ENCODE data around the gene GPR17. TPM values are rescaled to one million over a fixed set of nuclear protein-coding genes. Genes with fewer than 3 reads are reported as not detected.

GPR17 gene
- total RNA-seq, 4 donors from 2014 or later, result not detected

DNA sequence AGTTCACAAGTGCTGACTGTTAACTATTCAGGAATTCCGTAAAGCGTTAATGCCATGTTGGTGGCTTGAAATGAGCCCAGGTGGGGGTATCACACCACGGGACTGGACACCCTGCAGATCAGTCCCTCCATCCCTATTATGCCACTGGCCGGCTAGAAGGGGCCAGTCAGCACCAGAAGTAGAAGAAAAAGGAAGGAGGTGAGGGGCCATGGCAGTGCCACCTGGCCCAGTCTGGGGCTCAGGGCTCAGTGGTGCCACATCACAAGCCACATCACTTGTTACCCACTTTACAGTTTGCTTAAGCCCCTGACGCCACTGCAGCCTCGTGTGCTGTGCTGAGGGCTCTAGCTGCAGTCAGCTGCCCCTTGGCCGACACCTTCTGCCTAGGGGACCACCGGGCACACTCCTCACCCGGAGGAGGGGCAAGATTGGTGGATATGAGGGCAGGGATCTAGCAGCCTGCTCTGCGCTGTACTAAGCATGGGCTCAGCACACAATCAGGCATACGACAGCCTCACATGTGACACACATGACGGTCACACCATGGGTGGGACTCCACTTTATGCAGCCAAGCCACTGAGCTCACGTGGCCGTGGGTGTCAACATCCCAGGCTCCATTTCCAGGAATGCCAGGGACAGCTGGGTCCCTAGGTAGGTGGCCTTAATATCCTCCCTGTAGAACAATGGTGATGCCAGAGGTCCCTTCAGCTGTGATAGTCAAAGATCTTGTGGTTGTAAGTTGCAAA, 25.8 kb downstream of the GPR17 start:
- intact Hi-C loops (cut with DNase I), result no loop called here
- H3K9me3 ChIP-seq, result no peaks in the 10 kb centered on the region
- TF ChIP-seq, protein P1, sequence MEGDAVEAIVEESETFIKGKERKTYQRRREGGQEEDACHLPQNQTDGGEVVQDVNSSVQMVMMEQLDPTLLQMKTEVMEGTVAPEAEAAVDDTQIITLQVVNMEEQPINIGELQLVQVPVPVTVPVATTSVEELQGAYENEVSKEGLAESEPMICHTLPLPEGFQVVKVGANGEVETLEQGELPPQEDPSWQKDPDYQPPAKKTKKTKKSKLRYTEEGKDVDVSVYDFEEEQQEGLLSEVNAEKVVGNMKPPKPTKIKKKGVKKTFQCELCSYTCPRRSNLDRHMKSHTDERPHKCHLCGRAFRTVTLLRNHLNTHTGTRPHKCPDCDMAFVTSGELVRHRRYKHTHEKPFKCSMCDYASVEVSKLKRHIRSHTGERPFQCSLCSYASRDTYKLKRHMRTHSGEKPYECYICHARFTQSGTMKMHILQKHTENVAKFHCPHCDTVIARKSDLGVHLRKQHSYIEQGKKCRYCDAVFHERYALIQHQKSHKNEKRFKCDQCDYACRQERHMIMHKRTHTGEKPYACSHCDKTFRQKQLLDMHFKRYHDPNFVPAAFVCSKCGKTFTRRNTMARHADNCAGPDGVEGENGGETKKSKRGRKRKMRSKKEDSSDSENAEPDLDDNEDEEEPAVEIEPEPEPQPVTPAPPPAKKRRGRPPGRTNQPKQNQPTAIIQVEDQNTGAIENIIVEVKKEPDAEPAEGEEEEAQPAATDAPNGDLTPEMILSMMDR (IDR thresholded peaks at IDR 0.05), result no peak
- no peak for TF ChIP-seq POLR2A (IDR thresholded peaks at IDR 0.05)
- peaks cover 3 to 65% (median 7%) of the 10 kb centered on the region in 3 donors for H3K4me1 ChIP-seq
- no peaks in the 10 kb centered on the region for H3K36me3 ChIP-seq
- peak overlapping the region in 3 of 4 donors; percentile 85 to 95 (median 91) for H3K27ac ChIP-seq
- 64 to 72% methylated on average over 9 to 14 of the region's 14 CpGs for WGBS, 2 donors
- peaks cover 0 to 51% (median 0%) of the 10 kb centered on the region in 4 donors for H3K27me3 ChIP-seq
- no peak for DNase-seq
- H3K4me3 ChIP-seq, result peak overlapping the region in 3 of 4 donors; percentile 55 to 79 (median 75)

DNA sequence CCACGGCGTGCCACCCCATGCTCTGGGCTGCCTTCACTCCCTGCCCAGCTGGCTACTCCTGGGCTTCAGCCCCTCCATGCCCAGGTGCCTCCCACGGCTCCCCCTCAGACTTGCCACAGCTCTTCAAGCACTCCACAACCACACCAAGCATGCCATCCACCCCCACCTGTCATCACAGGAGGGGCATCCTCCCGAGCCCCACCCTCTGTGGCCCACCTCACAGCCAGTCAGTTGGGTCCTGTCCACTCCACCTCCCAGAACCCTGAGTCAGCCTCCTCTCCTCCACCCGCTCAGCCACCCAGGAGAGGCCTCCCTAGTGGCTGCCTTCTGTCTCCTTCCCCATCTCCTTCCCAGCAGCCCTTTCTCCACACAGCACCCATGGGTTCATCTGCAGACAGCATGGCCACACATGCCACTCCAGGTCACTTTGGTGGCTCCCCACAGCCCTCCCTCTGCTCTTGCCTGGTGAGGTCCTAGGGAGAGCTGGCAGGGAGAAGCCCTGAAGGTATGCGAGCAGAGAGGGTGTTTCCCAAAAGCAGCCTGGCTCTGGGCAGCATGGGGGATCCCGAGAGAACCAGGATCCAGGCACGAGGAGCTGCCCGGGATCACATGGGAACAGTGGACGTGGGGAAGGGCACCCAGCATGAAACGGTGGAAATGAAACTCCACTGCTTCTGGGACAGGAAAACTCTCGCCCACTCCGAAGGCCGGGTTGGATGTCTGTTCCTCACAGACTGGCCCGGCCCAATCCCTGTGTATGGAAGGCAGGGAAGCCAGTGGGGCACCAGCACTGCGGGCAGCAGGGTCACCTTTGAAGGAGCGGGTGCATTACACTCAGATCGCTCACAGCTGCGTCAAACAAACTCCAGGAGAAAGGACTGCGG, 26.6 kb downstream of the GPR17 start:
- Histone ChIP-seq H3K4me1 (peaks cover 3 to 66% (median 7%) of the 10 kb centered on the region in 3 donors), H3K4me3 (peak overlapping the region in 3 of 4 donors; percentile 55 to 79 (median 75)), H3K27ac (peak overlapping the region; percentile 81 to 95 (median 88)), H3K36me3 (no peaks in the 10 kb centered on the region), H3K9me3 (no peaks in the 10 kb centered on the region), H3K27me3 (peaks cover 0 to 55% (median 0%) of the 10 kb centered on the region in 4 donors)
- DNase-seq, result no peak
- whole genome bisulfite sequencing, 2 donors, result 73 to 75% methylated on average over 13 to 14 of the region's 20 CpGs
- TF ChIP-seq, protein P1 (IDR thresholded peaks at IDR 0.05), result no peak
- no peak for TF ChIP-seq POLR2A (IDR thresholded peaks at IDR 0.05)
- intact Hi-C loops (cut with DNase I), result no loop called here

DNA sequence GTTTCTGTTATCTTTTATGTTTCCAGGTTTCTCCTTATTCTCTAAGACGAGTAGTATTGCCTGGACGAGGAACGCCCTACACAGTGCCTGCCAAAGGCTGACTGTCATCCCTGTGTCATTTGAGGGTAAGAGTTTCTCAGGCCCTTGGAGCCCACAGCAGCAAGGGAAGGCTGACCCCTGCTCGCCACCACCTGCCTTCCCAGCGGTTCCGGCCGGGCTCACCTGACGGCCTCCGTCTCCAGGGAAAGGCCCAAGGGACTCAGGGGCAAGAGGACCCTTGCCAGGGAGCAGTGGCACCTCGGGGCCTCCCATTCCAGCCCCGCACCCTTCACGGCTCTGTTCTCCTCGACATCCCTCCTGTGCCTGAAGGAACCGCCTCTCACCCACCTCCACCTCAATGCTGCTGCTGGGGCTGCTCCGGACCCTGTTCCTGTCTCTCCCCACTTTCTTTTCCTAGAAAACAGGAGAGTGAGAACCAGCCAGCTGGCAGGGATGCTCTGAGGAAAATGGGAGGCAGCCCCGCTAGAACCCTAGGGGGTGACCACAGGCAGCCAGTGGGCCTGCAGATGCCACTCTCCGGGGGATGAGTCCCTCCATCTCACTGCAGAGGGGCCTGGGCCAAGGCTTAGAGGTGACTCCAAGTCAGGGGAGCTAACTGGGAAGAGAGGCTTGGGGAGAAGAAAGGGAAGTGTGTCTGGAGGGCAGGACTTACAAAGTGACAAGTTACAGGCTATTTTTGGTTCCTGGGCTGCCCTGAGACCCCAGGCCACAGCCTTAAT, 27.5 kb downstream of the GPR17 start:
- Histone ChIP-seq H3K36me3 (no peaks in the 10 kb centered on the region), H3K27me3 (peaks cover 0 to 60% (median 0%) of the 10 kb centered on the region in 4 donors), H3K9me3 (no peaks in the 10 kb centered on the region), H3K27ac (peak overlapping the region; percentile 81 to 95 (median 88)), H3K4me3 (peak overlapping the region; percentile 55 to 79 (median 66)), H3K4me1 (peaks cover 3 to 66% (median 7%) of the 10 kb centered on the region in 3 donors)
- no peak for DNase-seq
- no peak for TF ChIP-seq POLR2A (IDR thresholded peaks at IDR 0.05)
- TF ChIP-seq, protein P1 (IDR thresholded peaks at IDR 0.05), result no peak
- 62 to 90% methylated on average over 2 to 8 of the region's 17 CpGs for WGBS, 2 donors
- intact Hi-C loops (cut with DNase I), result no loop called here

DNA sequence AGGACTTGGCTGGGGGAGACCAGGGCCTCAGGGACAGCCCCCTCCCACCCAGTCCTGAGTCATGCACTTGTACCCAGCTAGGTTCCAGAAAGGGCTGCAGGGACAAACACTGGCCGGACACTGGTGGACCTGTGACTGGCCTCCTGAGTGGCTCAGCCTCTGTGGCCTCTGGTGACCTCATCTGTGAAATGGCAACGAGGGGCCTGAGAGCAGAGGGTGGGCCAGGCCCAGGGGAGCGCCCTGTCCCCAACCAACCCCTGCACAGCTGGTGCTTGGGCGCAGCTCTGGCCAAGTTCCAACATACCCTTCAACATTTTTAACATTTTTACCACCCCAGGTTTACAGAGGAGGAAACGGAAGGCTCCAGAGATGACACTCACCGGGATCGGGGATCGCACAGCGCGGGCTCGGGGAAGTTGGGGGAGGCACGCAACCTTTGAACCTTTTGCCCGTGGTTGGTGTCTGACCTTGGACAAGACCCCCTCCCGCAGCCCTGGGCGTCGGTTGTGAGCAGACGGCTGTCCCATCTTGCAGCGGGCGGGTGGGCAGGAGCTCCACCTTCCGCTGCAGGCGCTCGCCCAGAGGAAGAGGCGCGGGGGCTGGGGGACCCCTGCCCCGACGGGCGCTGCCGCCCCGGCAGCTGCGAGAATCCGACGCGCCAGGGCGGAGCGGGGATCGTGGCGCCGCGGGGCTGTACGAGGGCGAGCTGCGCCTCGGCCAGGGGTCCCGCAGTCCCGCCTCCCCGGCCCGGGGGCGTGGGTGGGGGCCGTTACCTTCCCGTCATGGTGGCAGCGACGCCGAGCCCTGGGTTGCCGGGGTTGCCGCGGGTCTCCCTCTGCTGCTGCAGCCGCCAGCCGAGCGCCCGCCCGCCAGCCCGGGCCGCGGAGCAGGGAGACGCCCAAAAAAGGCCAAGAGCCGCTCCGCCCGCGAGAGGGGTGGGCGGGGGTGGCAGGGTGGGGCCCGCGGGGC, 28.6 kb downstream of the GPR17 start:
- H3K27ac ChIP-seq, result peak overlapping the region; percentile 81 to 95 (median 88)
- WGBS, 2 donors, result 11 to 40% methylated on average over 5 to 7 of the region's 72 CpGs
- no peak for DNase-seq
- intact Hi-C loops (cut with DNase I), result no loop called here
- peaks cover 3 to 61% (median 7%) of the 10 kb centered on the region in 3 donors for H3K4me1 ChIP-seq
- TF ChIP-seq, protein P1 (IDR thresholded peaks at IDR 0.05), result no peak
- peak in 2 of 4 donors; percentile 23 to 25 for TF ChIP-seq POLR2A (IDR thresholded peaks at IDR 0.05)
- no peaks in the 10 kb centered on the region for H3K9me3 ChIP-seq
- peaks cover 0 to 60% (median 0%) of the 10 kb centered on the region in 4 donors for H3K27me3 ChIP-seq
- H3K4me3 ChIP-seq, result peak overlapping the region; percentile 55 to 79 (median 66)
- H3K36me3 ChIP-seq, result no peaks in the 10 kb centered on the region

Data from esophagus squamous epithelium (tissue), 5 donors.